ENCODE data around the gene HCRTR2. TPM values are rescaled to one million over a fixed set of nuclear protein-coding genes. Genes with fewer than 3 reads are reported as not detected.

HCRTR2 gene
- total RNA-seq, 4 donors from 2014 or later, result not detected

DNA sequence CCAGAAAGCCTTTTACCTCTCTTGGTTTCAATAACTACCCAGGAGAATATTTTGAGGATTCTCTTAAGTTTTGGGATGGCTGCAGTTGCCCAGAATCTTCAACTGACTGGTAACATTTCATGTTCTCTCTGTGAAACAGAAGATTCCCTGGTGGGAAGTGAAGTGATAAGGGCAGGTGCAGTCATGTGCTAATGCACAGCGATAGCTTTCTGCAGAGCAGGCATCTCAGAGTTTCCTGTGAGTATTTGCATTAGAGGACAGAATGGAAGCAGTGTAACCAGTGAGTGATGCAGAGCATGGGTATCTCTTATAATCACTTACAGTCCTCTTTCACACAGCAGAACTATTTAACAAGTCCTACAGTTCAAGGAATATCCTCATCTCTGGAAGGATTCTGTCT lies 76.1 kb downstream of the HCRTR2 start:
- H3K9me3 ChIP-seq, result no peaks in the 10 kb centered on the region
- no peak for TF ChIP-seq POLR2A (IDR thresholded peaks at IDR 0.05)
- TF ChIP-seq, protein P1, sequence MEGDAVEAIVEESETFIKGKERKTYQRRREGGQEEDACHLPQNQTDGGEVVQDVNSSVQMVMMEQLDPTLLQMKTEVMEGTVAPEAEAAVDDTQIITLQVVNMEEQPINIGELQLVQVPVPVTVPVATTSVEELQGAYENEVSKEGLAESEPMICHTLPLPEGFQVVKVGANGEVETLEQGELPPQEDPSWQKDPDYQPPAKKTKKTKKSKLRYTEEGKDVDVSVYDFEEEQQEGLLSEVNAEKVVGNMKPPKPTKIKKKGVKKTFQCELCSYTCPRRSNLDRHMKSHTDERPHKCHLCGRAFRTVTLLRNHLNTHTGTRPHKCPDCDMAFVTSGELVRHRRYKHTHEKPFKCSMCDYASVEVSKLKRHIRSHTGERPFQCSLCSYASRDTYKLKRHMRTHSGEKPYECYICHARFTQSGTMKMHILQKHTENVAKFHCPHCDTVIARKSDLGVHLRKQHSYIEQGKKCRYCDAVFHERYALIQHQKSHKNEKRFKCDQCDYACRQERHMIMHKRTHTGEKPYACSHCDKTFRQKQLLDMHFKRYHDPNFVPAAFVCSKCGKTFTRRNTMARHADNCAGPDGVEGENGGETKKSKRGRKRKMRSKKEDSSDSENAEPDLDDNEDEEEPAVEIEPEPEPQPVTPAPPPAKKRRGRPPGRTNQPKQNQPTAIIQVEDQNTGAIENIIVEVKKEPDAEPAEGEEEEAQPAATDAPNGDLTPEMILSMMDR (IDR thresholded peaks at IDR 0.05), result no peak

DNA sequence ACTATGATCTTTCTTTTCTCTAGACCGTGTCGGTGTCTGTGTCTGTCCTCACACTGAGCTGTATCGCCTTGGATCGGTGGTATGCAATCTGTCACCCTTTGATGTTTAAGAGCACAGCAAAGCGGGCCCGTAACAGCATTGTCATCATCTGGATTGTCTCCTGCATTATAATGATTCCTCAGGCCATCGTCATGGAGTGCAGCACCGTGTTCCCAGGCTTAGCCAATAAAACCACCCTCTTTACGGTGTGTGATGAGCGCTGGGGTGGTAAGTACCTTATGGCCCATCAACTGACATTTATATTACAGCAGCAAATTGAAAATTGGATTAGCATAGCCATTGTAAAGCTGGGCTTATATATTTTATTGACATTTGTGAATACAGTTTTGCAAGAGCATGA lies 80.8 kb downstream of the HCRTR2 start:
- Histone ChIP-seq H3K4me3 (replicated peaks in 1 of 3) (no peak overlapping the region), H3K9me3 (no peaks in the 10 kb centered on the region), H3K36me3 (no peaks in the 10 kb centered on the region), H3K4me1 (no peaks in the 10 kb centered on the region), H3K27ac (no peak overlapping the region), H3K27me3 (no peaks in the 10 kb centered on the region)
- no peak for DNase-seq
- intact Hi-C loops (cut with DNase I), result no loop called here
- 90 to 92% methylated on average over 10 of the region's 10 CpGs for WGBS, 2 donors
- TF ChIP-seq, protein P1 (IDR thresholded peaks at IDR 0.05), result no peak
- TF ChIP-seq POLR2A (IDR thresholded peaks at IDR 0.05), result no peak

More for the DNA sequence above, 76.1 kb downstream of the HCRTR2 start:
- H3K27ac ChIP-seq, result no peak overlapping the region
- no peak overlapping the region for H3K4me3 ChIP-seq (replicated peaks in 1 of 3)
- intact Hi-C loops (cut with DNase I), result no loop called here
- DNase-seq, result no peak
- no peaks in the 10 kb centered on the region for H3K4me1 ChIP-seq
- H3K36me3 ChIP-seq, result no peaks in the 10 kb centered on the region
- H3K27me3 ChIP-seq, result no peaks in the 10 kb centered on the region
- 6 to 7% methylated on average over 1 of the region's 1 CpG for WGBS, 2 donors

DNA sequence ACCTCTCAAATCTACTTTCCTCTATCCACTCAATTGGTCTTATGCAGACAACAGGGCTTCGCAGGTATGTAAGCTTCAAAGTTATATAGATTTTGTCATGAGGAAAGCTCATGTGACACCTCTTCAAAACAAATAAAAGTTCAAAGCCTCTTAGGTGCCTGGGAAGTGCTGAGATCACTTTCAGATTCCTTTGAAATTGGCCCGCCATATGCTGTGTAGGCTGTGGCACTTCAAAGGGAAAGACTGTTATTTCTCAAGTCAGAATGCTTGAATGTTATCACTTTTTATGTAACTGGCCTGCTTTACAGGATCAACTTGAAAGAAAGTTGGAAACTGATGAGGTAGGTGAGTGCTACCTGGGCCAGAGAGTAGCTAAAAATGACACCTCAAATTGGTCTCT lies 85.9 kb downstream of the HCRTR2 start:
- intact Hi-C loops (cut with DNase I), result no loop called here
- H3K27me3 ChIP-seq, result no peaks in the 10 kb centered on the region
- TF ChIP-seq POLR2A (IDR thresholded peaks at IDR 0.05), result no peak
- TF ChIP-seq, protein P1 (IDR thresholded peaks at IDR 0.05), result no peak
- 77 to 90% methylated on average over 2 of the region's 2 CpGs for WGBS, 2 donors
- no peak for DNase-seq
- H3K27ac ChIP-seq, result no peak overlapping the region
- no peaks in the 10 kb centered on the region for H3K4me1 ChIP-seq
- H3K36me3 ChIP-seq, result no peaks in the 10 kb centered on the region
- no peak overlapping the region for H3K4me3 ChIP-seq (replicated peaks in 1 of 3)
- H3K9me3 ChIP-seq, result no peaks in the 10 kb centered on the region

DNA sequence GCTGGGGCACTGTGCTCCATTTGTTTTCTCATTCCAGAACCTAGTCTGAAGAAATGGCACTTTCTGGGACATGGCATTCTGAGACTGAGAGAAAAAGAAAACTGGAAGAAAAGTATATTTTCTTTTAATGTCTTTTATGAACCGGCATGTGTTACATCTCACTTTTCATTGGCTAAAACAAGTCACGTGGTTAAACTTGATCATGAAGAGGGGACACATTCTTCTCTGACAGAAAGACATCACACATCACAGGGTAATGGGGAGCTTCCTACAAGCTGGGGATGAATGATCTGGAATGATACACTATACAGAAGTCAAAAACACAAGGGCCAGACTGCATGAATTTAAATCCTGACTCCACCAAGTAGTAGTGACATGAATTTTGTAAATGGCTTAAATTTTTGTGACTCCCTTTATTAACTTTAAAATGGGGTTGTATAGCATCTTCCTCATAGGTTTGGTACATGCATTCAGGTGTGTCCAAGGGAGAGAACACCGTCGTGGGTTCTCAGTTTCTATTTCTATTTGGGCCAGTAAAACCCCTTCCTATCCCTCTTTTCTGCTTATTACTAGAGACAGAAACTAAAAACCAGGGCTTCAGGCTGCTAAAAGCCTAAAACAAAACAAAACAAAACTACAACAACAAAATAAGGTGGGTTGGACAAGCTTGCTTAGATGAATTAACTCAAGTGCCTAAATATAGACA lies 91.2 kb downstream of the HCRTR2 start:
- Histone ChIP-seq H3K4me3 (replicated peaks in 1 of 3) (no peak overlapping the region), H3K9me3 (no peaks in the 10 kb centered on the region), H3K27me3 (no peaks in the 10 kb centered on the region), H3K4me1 (no peaks in the 10 kb centered on the region), H3K36me3 (no peaks in the 10 kb centered on the region), H3K27ac (no peak overlapping the region)
- no peak for TF ChIP-seq POLR2A (IDR thresholded peaks at IDR 0.05)
- TF ChIP-seq, protein P1 (IDR thresholded peaks at IDR 0.05), result no peak
- WGBS, 2 donors, result 78 to 82% methylated on average over 4 of the region's 4 CpGs
- no peak for DNase-seq
- intact Hi-C loops (cut with DNase I), result no loop called here

DNA sequence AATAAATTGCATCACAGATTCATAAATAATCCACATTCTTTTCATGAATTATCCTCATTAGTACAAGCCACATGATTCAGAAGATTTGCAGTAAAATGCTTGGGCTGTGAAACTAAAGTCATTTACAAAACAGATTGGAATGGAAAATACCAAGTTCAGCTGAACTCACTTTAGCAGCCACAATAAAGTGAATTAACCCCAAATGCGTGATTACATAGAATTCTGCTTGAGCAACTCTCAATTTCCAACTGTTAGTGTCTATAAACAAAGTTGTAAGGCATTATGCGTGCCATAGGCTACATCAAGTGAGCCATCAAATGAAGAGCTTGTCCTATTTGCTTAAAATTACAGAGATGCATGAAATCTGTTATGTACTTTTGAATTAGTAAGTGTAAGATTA lies 92.6 kb downstream of the HCRTR2 start:
- Histone ChIP-seq H3K4me3 (replicated peaks in 1 of 3) (no peak overlapping the region), H3K27me3 (no peaks in the 10 kb centered on the region), H3K4me1 (no peaks in the 10 kb centered on the region), H3K36me3 (no peaks in the 10 kb centered on the region), H3K27ac (no peak overlapping the region), H3K9me3 (no peaks in the 10 kb centered on the region)
- TF ChIP-seq, protein P1 (IDR thresholded peaks at IDR 0.05), result no peak
- intact Hi-C loops (cut with DNase I), result no loop called here
- WGBS, 2 donors, result 86 to 94% methylated on average over 2 of the region's 2 CpGs
- DNase-seq, result no peak
